Fibroblast of the conjunctiva (primary cell): ENCODE measurements around the gene IZUMO1R.
"Not testable (repeated sequence)": the region's sequence is repeated elsewhere in the genome, so short reads cannot be mapped to it uniquely, and the experiment has no call there.

Experiments
- DNase-seq: peaks from one replicate; pipeline ENCODE4 v3.0.0-alpha.2; 2010; ENCODE audit warnings: low read depth

Gene IZUMO1R

DNA sequence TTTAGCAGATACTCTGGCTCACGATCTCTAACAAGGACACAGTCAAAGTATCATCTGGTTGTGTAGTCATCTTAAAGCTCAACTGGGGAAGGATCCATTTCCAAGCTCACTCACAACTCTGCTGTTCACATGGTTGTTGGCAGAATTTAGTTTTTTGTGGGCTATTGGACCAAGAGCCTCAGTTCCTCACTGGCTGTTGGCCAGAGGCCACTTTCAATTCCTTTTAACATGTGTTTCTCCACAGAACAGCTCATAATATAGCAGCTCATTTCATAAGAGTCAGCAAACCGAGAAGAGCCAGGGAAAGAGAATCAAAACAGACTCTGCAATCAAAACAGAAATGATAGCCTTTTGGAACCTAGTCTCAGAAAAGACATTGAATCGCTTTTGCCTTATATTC lies 22.6 kb downstream of the IZUMO1R start:
- no peak for DNase-seq

GRCh38 chr11:94328587-94329080 lies 24.3 kb downstream of the IZUMO1R start:
- no peak for DNase-seq

GRCh38 chr11:94329501-94329900 lies 25.1 kb downstream of the IZUMO1R start:
- DNase-seq: no peak

- no peak for DNase-seq
Observed at GRCh38 chr11:94330789-94331188, 26.4 kb downstream of the IZUMO1R start.

DNA sequence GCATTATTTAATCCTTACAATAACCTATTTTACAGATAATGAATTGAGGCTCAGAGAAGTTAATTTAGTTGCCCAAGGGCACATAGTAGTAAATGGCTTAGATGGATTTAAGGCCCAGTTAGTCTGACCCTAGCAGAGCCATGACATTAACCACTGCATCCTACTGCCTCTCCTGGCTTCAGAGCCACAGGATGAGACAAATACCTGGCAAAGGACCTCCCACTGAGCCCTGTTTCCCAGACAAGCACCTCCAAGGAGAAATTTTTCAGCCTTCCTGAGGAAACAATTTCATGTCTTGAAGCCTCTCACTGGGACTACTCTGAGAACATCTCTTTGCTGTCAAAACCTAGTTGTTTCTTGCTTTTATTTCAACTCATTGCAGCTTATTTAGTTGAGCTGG lies 28.4 kb downstream of the IZUMO1R start:
- no peak for DNase-seq

DNA sequence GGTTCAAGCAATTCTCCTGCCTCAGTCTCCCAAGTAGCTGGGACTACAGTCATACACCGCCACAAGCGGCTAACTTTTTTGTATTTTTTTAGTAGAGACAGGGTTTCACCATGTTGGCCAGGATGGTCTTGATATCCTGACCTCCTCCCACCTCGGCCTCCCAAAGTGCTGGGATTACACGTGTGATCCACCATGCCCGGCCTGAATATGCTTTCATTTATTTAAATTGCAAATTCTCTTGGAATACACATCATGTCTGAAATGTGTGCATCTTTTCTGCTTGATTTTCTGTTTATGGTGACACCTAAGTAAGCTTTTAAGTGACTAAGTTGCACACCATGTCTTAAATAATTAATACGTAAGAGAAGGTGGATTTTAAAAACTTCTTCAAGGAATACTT lies 31.7 kb downstream of the IZUMO1R start:
- DNase-seq: no peak

GRCh38 chr11:94338651-94339050 lies 34.3 kb downstream of the IZUMO1R start:
- DNase-seq: no peak

DNA sequence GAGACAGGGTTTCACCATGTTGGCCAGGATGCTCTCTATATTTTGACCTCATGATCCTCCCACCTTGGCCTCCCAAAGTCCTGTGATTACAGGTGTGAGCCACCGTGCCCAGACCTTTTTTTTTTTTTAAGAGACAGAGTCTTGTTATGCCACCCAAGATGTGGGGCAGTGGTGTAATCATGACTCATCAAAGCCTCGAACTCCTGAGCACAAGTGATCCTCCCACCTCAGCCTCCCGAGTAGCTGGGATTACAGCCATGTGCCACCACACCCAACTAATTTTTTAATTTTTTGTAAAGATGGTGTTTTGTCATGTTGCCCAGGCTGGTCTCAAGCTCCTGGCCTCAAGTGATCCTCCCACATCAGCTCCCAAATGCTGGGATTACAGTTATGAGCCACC lies 37.9 kb downstream of the IZUMO1R start:
- no peak for DNase-seq

GRCh38 chr11:94343495-94343894 lies 39.1 kb downstream of the IZUMO1R start:
- DNase-seq: no peak

- DNase-seq: not testable (repeated sequence)
Observed at GRCh38 chr11:94346311-94346710, 41.9 kb downstream of the IZUMO1R start.

- DNase-seq: not testable (repeated sequence)
Observed at GRCh38 chr11:94350850-94351563, 46.6 kb downstream of the IZUMO1R start.
